HG02571 (cell line): ENCODE results near the gene PRSS2.
"Not testable (repeated sequence)": the region's sequence is repeated elsewhere in the genome, so short reads cannot be mapped to it uniquely, and the experiment has no call there.

ENCODE experiments used
- ATAC-seq: cut with Tn5 transposase; IDR thresholded peaks from one replicate; pipeline ENCODE4 v1.9.1; 2021; ENCODE audit warnings: mild to moderate bottlenecking, moderate library complexity; ENCODE audit not compliant: unreplicated experiment

Gene PRSS2

DNA sequence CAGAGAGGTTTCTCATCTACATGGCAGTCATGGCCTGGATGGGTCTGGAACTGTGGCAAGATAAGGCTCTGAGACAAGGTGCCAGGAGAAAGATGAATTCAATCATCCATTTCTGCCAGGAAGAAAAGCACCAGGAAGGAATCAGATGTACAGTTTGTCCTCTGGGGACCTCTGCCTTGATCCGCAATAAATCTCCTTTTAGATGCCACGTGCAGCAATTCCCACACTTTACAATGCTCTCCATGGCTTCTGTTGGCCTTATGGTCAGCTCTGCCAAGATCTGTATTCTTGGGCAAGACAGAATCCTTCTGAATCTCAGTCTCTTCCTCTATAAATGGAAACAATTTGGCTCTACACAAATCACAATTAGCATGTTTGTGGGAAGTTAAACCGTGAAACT, 12.5 kb upstream of the PRSS2 start:
- ATAC-seq = not testable (repeated sequence)

DNA sequence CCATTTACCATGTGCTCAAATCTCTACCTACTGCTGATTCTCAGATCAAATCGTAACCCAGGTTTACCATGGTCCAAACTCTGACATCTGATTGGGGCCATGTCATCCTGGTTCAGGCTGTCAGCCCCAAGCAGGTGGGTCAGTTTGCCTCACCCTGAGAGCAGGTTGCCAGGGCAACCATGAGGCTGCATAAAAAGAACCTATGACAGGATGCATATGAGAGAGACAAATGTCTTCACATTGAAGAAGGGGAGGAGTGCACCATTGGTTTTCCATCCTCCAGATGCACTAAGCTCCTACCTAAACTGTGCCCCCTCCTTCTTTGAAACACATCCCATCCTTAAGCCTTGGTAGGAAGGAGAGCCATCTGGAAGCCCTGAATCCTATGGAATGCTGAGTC, 11.3 kb upstream of the PRSS2 start:
- ATAC-seq = no peak

DNA sequence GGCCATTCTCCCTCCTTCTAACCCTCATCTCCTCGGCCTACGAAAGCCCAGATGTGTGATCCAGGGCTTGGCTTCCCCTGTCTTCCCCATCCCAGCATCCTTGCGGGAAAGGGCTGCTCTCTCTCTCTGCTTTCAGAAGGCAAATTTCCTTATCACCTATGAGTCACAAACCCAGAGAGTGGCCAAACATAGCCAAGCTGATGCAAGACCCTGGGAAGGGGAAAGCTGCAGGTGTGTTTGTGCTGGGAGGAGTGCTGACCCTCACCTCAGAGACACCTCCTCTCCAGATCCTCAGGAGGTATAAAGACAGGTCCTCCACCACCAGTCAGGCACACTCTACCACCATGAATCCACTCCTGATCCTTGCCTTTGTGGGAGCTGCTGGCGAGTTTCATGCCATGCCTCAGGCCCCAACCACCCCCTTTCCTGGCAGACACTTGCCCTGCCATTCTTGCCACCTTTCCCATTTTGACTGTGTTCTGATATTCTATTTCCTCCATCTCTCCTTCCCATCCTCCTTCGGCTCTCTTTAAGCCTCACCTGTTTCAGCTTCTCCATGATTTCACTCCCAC, 10.6 kb upstream of the PRSS2 start:
- ATAC-seq = no peak

DNA sequence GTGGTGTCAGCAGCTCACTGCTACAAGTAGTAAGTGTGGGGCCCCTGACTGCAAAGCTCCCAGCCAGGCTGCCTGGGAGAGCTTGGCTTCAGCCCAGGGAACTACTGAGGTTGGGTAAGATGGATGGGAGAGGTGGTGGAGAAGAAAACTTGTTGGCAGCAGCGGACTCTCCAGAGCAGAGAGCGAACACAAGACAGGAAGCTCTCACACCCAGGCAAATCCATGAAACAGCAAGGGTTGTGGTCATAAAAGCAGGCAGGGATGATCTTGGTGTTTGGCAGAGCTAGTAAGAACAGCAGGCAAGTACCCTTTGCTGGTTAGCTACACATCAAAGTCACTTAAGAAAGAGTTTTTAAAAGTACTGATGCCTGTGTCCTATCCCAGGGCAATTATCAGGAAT, 9.2 kb upstream of the PRSS2 start:
- ATAC-seq = not testable (repeated sequence)

GRCh38 chr7:142762104-142762503, 8.7 kb upstream of the PRSS2 start:
- no peak for ATAC-seq

- no peak for ATAC-seq
Observed at GRCh38 chr7:142767451-142767850, 3.3 kb upstream of the PRSS2 start.

DNA sequence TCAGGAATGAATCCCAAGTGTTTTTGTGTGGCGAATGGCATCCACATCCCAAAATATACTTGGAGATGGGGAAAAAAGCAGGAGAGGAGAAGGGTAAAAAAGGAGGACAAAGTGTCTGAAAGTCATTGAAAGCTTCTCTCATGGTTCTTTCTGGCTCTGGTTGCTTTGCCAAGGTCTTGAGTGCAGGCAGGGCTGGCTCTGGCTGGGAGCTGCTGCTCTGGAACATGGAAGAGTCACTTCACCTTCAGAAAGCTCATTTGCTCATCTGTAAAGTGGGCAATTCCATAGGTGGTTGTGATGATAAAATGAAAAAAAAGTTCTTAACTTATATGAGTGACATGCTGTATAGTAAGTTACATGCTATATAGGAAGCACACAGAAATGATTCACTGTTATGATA, 2.9 kb upstream of the PRSS2 start:
- ATAC-seq = no peak

- not testable (repeated sequence) for ATAC-seq
Observed at GRCh38 chr7:142768885-142769284, 1.9 kb upstream of the PRSS2 start.

- ATAC-seq = peak; percentile 89
Observed at GRCh38 chr7:142771353-142771723, 568 bp downstream of the PRSS2 start.

GRCh38 chr7:142772051-142772450, 1.3 kb downstream of the PRSS2 start:
- no peak for ATAC-seq

- no peak for ATAC-seq
Observed at GRCh38 chr7:142772673-142773072, 1.9 kb downstream of the PRSS2 start.

DNA sequence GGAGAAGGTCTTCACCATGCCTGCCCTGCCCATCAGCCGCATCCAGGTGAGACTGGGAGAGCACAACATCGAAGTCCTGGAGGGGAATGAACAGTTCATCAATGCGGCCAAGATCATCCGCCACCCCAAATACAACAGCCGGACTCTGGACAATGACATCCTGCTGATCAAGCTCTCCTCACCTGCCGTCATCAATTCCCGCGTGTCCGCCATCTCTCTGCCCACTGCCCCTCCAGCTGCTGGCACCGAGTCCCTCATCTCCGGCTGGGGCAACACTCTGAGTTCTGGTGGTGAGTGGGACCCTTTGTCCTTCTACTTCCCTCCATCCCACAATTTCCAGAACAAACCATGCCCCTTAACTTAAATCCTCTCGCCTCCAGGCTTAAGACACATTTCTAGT, 2.5 kb downstream of the PRSS2 start:
- ATAC-seq = no peak

DNA sequence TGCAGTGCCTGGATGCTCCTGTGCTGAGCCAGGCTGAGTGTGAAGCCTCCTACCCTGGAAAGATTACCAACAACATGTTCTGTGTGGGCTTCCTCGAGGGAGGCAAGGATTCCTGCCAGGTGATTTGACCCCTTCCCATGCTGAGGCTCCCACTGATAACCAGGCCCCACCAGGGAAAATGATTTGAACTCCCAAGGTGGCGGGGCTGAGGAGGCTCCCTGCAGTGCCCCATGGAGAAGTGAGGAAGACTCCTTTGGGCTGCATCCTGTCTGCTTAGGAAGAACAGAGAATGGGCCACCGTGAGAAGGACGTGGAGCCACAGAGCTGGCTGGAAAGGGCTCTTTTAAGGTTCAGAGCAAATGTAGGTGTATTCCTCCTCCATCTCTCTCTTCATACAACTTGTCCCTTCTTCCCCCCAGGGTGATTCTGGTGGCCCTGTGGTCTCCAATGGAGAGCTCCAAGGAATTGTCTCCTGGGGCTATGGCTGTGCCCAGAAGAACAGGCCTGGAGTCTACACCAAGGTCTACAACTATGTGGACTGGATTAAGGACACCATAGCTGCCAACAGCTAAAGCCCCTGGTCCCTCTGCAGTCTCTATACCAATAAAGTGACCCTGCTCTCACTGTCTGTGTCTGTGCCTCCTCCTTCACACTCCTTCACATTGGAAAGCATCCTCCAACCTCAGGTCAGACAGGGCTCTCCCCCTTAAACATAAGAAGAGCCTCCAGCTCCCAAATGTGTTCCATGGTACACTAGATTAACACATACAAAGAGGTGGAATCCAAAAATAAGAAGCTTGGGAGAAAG, 3.4 kb downstream of the PRSS2 start:
- ATAC-seq = no peak

DNA sequence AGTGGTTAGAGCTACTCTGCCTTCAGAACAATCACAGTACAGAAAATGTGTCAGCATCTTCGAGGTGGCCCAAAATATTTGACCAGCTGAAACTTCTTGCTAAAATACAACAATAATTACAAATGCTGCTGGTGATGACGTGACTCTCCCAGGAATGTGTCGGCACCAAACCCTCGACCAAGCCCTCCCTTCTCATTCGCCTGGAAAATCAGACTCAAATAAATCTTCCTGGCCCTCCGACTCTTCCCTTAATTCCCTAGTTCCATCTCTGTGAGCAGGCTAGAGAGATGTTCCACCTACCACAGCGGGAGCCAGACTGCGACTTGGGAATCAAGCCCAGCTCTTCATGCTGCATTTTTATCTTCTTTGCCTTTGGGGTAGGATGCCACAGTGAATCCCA, 4.1 kb downstream of the PRSS2 start:
- ATAC-seq = no peak

DNA sequence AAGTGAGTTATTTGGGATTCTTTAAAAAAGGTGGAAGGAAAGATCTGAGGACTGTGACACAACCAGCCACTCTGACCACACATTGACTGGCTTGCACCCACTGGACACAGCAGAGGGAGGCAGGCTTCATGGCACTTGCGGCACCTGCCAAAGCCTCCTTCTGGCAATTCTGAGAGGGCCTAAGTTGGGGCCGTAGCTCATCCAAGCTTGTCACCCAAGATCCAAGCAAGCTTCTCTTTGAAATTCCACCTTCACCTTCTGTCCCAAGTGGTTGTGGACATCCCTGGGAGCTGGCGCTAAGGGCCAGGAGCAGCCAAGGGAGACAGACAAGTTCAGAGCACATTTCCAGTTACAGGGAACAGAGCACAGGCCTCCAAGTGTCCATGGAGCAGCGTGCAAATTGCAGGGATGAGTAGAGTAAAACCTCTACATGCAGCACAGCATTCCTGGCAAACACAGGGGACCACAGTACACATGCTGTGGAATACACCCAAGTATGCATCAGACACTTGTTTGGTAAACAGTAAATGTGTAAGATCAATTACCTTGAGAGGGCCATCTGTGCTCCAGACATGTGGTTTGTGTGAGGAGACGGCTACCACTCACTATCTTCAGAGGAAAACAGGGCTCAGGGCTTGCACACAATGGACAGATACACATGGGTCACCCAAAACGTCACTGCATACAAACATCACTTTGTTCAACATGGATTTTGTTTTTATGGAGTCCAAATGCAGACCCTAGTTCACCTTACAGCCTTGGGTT, 4.8 kb downstream of the PRSS2 start:
- ATAC-seq = not testable (repeated sequence)

DNA sequence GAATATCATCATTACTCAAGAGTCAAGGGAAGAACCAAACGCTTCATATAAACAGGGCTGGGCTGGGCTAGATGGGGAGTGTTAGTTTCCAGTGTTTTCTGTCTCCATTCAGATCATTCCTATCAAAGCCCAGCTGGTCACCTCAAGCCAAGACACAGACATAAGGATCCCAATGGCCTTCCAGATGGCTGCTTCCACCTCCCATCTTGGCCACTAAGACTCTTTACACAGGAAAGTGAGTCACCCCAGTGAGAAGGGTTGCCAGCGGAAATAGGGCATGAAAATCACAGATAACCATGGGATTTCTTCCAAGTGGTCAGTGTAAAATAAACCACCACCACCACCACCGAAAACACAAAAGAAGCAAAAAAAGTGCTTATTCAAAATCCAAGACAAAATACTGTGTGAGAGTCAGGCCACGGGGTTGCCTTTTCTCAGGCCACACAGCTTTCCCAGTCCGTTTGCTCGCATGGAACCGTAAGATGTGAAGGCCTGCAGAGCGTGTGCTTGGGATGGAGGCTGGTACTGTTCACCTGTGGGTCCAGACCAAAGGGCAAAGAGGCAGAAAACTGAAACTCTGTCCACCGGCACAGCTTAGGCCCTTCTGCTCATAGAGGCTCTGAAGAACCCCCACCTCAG, 5.6 kb downstream of the PRSS2 start:
- ATAC-seq = no peak

- not testable (repeated sequence) for ATAC-seq
Observed at GRCh38 chr7:142776845-142777225, 6.1 kb downstream of the PRSS2 start.

DNA sequence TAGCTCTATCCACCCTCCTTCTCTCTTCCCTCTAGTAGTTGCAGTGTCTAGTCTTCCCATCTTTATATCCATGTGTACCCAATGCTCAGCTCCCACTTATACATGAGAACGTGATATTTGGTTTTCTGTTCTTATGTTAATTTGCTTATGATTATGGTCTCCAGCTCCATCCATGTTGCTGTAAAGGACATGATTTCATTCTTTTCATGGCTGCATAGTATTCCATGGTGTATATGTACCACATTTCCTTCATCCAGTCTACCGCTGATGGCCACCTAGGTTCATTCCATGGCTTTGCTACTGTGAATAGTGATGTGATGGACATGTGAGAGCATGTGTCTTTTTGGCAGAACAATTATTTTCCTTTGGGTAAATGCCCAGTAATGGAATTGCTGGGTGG, 6.5 kb downstream of the PRSS2 start:
- no peak for ATAC-seq

DNA sequence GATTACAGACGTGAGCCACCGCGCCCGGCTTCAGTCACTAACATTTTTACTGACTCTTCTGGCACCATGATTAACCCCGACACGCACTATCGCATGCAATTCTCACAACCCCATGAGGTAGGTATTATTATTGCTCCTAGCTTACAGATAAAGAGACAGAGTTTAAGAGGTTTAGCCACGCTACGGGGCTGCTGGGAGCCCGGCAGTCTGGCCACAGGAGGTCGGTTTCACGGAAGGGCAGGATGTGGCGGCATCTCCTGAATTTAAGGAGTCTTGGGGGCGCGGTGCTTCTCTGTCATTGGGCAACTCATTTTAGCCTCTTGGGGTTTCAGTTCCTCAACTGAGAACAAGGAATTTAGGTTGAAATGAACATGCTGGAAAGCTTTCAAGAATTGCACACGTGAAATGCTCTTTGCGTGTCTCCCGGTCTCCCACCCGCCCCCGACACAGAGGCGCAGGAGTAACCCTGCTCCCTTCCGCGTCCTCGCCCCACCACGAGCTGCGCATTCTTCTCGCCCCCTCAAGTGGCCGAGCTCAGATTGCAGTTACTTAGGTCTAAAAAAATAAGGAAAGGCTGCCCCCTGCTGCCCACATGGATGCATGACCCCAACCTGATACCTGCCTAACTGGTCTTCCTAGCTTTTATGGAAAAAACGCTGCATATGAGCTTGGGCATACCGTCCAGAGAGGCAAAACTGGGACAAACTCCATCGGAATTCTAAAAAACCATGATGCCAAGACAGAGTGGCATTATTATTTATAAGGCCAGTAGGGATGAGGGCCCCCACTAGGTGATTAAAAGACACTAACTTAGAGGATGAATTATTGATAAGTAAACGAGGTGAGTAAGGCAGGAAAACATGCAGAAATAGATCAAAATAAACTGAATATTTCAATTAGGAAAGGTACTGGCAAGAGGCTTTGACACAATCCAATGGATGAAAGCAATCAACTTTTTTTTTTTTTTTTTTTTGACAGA, 12.4 kb downstream of the PRSS2 start:
- peak; percentile 88 for ATAC-seq

GRCh38 chr7:142784096-142784495, 13.3 kb downstream of the PRSS2 start:
- ATAC-seq = no peak
